Activated CD8-positive, alpha-beta memory T cell treated with anti-CD3 and anti-CD28 coated beads for 24 hours (primary cell): Measurements from ENCODE around the gene PDGFB.
"Not testable (repeated sequence)": the region's sequence is repeated elsewhere in the genome, so short reads cannot be mapped to it uniquely, and the experiment has no call there.

Experiments
- DNase-seq: peaks from one replicate; pipeline ENCODE4 v3.0.0-alpha.2; 2020

PDGFB gene

GRCh38 chr22:39223091-39223710 lies 21.6 kb downstream of the PDGFB start:
- DNase-seq: no peak

DNA sequence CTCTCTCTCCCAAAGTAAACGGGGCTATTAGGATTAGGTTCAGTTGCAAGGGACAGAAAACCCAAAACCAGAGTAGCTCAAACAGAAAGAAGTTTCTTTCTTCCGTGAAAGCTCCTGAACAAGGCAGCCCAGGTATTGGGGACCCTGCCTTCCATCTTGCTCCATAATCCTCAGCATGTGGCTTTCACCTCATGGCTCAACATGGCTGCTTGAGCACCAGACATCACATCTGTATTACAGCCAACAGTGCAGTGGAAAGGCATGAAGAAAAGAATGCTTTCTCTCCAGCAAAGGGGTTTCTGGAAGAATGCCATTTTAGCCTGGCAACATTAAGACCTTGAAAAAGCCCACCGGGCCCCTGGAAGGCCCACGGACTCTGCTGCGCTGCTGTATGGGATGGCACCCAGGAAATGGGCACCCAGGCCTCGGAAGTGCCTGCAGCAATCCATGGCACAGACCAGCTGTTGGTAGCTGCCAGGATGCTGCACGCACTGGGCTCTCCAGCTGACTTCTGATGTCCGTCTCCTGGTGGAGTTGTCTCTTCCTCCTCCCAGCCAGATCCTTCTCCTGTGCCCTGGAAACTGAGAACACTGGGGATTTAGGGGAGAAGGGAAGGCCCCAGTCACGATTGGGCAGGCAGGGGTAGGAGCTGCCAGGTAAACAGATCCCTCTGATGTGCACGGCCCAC lies 22.6 kb downstream of the PDGFB start:
- no peak for DNase-seq

- peak; percentile 53 for DNase-seq
These were observed 23.6 kb downstream of the PDGFB start for GRCh38 chr22:39220890-39221850.

DNA sequence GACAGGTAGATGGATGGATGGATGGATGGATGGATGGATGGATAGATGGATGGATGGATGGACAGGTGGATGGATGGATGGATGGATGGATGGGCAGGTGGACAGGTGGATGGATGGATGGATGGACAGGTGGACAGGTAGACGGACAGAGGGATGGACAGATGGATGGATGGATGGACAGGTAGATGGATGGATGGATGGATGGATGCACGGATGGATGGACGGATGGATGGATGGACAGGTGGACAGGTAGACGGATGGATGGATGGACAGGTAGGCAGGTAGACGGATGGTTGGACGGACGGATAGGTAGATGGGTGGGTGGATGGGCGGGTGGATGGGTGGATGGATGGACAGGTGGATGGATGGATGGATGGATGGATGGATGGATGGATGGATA lies 24.3 kb downstream of the PDGFB start:
- no peak for DNase-seq

- DNase-seq: peak; percentile 50
These were observed 25.4 kb downstream of the PDGFB start for GRCh38 chr22:39219071-39220039.

GRCh38 chr22:39218432-39218831 lies 26.4 kb downstream of the PDGFB start:
- not testable (repeated sequence) for DNase-seq

GRCh38 chr22:39216143-39216490 lies 28.7 kb downstream of the PDGFB start:
- DNase-seq: peak; percentile 47

DNA sequence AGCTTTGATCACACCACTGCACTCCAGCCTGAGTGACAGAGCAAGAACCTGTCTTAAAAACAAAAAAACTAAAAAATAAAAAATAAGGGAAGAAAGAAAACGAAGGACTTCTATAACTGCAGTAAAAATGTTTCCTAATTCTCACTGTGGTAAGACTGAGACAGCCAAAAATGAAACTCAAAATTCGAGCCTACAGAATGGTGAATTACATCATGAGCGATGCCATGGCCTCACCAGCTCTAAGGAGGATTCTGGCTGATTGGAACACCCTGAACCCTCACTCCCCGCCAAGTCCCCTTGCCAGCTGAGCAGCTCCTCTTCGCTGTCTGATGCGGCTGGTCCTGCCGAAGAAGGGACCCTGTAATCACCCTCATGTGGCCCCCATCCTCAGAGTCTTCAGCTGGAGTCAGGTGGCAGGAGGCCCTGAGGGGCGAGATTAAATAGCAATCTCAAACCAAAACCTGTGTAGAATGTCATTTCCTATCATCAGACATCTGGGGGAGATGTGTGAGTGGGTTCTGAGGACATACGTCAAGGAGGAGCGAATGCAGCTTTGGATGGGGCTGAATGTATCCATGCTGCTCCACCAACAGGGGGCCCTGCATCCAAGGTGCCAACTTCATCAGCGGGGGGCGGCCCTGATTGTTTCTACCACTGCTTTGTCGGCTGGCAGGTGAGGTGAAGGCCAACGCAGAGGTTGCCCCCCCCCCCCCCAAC lies 29.2 kb downstream of the PDGFB start:
- peak; percentile 62 for DNase-seq

- DNase-seq: peak; percentile 35
These were observed 29.7 kb downstream of the PDGFB start for GRCh38 chr22:39215070-39215396.

GRCh38 chr22:39214383-39215069 lies 30.3 kb downstream of the PDGFB start:
- peak; percentile 30 for DNase-seq

DNA sequence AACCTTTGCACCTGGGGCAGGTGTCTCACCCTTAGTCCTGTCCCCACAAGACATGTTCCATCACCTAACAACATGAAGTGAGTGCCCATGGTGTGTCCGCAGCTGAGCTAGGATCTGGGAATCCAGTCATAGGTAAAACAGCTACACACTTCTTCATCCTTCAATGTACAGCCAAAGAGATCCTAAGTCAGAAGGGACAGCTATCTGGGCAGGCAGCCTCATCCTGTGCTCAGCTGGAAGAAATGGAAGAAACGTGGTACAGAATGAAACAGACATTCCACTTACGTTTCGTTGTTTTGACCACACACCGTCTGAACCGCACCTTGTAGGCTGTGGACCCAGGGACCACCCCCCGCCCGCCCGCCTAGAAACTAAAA lies 30.8 kb downstream of the PDGFB start:
- DNase-seq: no peak

DNA sequence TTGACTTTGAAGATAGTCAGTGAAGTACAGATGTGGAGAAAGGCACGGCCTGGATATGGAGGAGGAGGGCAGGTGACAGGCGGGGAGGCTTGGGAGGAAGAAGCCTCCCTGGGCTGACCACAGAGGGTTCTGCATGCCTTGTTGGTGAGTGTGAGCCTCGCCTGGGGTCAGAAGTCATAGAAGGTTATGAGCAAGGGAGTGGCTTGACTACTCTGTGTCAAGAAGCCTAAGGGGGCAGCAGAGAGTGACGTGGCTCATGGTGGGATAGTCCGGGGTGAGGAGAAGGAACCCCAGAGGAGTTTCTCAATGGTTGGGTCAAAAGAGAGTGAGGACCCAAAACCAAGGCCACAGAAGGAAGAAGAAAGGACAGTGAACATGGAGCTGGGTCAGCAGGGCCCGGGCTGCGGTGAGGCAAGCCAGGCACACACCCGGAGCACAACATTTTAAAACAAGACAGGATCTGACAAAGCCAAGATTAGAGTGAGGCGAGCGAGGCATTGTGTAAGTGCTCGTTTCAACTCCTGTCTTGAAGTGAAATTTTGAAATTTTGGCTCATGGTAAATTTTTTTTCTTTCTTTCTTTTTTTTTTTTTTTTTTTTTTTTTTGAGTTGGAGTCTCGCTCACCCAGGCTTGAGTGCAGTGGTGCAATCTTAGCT lies 31.9 kb downstream of the PDGFB start:
- peak; percentile 43 for DNase-seq

DNA sequence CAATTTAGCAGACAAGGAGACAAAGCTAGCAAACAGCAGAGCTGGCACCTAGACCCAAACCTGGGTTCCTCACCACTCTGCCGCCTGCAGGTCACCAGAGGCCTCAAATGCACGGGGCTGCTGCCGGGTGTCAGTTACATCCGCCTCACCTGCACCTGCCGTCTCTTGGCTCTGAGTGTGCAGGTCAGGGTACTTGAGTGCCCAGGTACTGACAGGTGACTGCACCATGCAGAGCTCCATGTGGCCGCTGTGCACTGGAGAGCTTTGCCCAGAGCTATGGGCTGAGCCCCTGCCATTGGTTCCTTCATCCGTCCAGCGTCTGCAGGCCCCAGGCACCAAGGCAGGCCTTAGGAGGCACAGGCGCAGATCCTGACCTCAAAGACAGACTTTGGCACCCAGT lies 35.0 kb downstream of the PDGFB start:
- DNase-seq: no peak

DNA sequence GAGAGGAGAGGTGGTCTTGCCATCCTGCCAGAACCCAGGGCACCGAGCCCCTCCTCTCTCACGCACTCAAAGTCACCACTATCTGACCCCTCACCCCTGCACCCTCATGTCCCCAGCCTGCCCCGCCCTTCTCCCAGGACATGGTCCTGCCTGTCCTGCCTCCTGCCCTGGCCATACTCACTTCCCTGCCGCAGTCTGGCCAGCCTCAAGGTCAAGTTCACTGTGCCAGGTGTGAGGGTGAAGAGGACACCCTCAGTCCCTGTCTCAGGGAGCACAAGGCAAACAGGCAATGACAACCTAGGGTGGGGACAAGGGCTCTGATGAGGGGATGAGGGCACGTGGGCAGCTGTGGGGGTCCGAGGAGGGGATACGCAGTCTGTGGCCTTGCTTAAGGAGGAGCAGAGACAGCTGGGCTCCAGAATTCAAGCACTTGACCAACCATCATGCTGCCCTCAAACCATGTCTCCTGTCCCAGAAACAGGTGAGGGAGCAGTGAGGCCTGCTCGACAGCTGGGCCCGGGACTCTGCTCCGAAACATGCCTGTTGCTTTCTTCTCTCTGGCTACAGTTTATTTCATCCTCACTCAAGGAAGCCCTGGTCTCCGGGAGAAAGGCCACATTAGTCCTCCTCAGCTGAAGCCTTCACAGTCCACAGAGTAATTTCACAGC lies 36.6 kb downstream of the PDGFB start:
- DNase-seq: no peak

DNA sequence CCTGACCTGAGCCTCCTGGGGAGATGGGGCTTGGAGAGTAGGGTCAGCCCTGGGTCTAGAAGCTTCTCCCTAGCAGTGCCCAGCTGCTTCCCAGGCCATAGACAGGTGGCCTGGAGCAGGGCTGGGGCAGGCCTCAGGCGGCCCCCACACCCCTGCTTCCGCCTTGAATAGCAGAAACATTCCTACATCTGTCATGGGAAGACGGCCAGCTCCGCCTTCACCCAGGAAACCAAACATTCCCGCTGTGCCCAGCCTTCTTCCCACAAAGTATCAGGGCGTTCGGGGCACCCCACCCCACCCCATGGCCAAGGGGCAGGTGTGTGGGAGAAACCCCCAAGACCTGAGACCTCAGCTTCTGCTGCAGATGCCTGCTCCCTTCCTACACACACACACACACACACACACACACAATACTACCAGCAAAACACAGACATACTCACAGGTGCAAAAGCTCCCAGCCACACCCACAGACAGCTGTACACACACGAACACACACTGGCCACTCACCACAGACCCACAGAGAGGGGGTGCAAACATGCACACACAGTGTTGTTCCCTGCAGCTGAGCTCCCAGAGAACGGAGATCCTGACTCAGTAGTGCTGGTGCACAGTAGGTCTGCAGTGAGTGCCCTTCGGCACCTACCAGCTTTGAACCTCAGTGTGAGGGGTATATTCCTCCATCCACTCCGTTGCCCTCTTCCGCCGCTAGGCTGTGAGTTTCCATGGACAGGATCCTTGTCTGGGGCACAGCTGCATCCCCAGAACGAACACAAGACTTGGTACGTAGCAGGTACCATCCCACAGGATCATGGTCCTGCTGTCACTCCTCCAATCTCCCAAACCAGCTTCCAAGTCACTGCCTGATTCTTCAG lies 37.4 kb downstream of the PDGFB start:
- DNase-seq: no peak

- DNase-seq: no peak
These were observed 38.3 kb downstream of the PDGFB start for GRCh38 chr22:39206491-39206890.

GRCh38 chr22:39205344-39206021 lies 39.3 kb downstream of the PDGFB start:
- DNase-seq: peak; percentile 66

GRCh38 chr22:39204216-39204615 lies 40.6 kb downstream of the PDGFB start:
- no peak for DNase-seq

- peak; percentile 33 for DNase-seq
These were observed 47.2 kb downstream of the PDGFB start for GRCh38 chr22:39197578-39197977.
